ENCODE measurements around the gene A2M. TPM values are rescaled to one million over a fixed set of nuclear protein-coding genes. Genes with fewer than 3 reads are reported as not detected.

A2M gene
- total RNA-seq, 1 donor, result not detected

GRCh38 chr12:9075138-9075535 lies 40.6 kb downstream of the A2M start:
- H3K27me3 ChIP-seq (ENCODE audit: insufficient read depth, low read length), result no peaks in the 10 kb centered on the region
- no peaks in the 10 kb centered on the region for H3K9me3 ChIP-seq (ENCODE audit: low read depth, low read length)
- H3K4me1 ChIP-seq (ENCODE audit: insufficient read depth, low read length), result no peaks in the 10 kb centered on the region
- no peak overlapping the region for H3K4me3 ChIP-seq (ENCODE audit: low read length)

DNA sequence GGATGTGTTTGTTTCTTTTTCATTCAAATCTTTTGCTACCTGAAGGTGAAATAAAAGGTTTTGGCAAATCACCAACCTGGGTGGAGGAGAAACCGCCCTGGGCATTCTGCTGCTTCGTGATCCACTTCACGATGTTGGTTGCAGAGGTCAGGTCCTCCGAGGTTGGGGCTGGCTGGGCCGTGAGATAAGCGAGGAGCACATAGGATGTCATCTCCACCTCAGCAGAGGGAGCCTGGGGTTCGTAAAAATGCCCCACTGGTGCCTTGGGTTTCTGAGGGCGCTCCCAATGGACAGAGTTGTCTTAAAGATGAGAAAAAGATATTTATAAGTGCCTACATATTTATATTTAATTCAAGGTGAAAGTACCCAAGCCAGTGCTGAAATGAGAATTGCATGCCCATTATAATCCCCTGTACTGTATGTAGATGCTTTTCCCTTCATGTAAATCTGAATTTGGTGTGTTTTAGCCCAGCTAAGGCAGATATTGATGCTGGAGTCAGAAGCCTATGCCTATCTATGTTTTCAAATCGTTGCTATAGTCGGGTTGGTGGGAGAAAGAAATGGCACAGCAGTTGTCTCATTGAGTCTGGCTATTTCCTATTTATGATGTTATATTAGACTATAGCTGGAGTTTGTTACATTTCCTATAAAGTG lies 41.1 kb downstream of the A2M start:
- no peak overlapping the region for H3K4me3 ChIP-seq (ENCODE audit: low read length)
- no peaks in the 10 kb centered on the region for H3K4me1 ChIP-seq (ENCODE audit: insufficient read depth, low read length)
- no peaks in the 10 kb centered on the region for H3K27me3 ChIP-seq (ENCODE audit: insufficient read depth, low read length)
- no peaks in the 10 kb centered on the region for H3K9me3 ChIP-seq (ENCODE audit: low read depth, low read length)

DNA sequence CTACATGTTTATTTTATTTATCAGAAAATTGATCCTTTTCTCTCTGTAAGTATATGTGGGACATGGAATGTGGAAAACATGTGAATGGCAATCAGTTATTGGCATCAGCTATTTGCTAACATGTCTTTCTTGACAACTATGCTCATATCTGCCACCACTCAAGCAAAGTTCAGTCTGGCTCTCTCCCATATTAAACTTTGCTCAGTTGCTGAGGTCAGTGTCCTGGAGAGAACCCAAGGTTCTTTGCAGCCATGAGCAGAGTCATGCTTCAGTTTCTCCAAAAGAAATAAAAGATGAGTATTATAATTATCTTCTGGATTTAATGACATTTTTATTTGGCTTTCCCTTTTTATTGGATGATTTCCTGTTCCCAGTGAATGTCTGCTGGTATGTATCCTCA lies 42.6 kb downstream of the A2M start:
- no peaks in the 10 kb centered on the region for H3K27me3 ChIP-seq (ENCODE audit: insufficient read depth, low read length)
- H3K9me3 ChIP-seq (ENCODE audit: low read depth, low read length), result no peaks in the 10 kb centered on the region
- no peaks in the 10 kb centered on the region for H3K4me1 ChIP-seq (ENCODE audit: insufficient read depth, low read length)
- H3K4me3 ChIP-seq (ENCODE audit: low read length), result no peak overlapping the region

DNA sequence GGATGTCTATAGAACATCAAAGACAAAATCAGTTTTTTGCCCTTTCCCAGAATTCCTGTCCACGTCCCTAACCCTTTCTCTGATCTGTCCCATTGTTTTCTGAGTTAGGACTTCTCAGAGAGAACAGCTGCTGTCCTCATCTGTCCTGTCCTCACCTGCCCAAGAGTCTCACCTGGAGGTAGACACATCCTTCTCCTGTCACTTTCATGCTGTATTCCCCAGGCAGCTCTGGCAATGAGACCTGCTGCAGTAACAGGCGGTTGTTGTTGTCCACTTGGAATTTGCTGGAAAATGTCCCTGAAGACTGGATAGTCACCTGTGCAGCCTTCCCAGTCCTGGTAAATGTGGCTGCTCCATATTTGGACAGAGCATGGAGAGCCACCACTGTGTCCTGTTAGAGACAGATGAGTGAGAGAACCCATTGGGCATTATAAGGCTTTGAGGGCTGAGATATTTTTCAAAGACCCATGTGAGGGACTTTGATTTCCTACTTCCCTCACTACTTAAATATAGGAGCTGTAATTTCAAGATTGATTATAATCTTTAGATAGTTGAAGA lies 43.2 kb downstream of the A2M start:
- Histone ChIP-seq H3K4me3 (ENCODE audit: low read length) (no peak overlapping the region), H3K27me3 (ENCODE audit: insufficient read depth, low read length) (no peaks in the 10 kb centered on the region), H3K9me3 (ENCODE audit: low read depth, low read length) (no peaks in the 10 kb centered on the region), H3K4me1 (ENCODE audit: insufficient read depth, low read length) (no peaks in the 10 kb centered on the region)

- no peaks in the 10 kb centered on the region for H3K27me3 ChIP-seq (ENCODE audit: insufficient read depth, low read length)
- H3K4me3 ChIP-seq (ENCODE audit: low read length), result no peak overlapping the region
- H3K4me1 ChIP-seq (ENCODE audit: insufficient read depth, low read length), result no peaks in the 10 kb centered on the region
- no peaks in the 10 kb centered on the region for H3K9me3 ChIP-seq (ENCODE audit: low read depth, low read length)
Observed at GRCh38 chr12:9071969-9072368, 43.8 kb downstream of the A2M start.

DNA sequence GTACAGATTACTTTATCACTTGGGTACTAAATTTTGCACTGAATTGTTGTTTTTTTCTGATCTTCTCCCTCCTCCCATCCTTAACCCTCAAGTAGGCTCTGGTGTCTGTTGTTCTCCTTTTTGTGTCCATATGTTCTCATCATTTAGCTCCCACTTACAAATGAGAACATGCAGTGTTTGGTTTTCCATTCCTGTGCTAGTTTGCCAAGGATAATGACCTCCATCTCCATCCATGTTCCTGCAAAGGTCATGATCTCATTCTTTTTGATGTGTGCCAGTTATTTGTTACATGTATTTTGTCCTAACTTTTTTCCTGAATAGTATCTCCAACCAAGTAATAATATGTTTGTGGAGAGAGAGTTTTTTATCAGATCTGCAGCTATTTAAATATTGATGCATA lies 44.2 kb downstream of the A2M start:
- H3K9me3 ChIP-seq (ENCODE audit: low read depth, low read length), result no peaks in the 10 kb centered on the region
- H3K27me3 ChIP-seq (ENCODE audit: insufficient read depth, low read length), result no peaks in the 10 kb centered on the region
- H3K4me3 ChIP-seq (ENCODE audit: low read length), result no peak overlapping the region
- no peaks in the 10 kb centered on the region for H3K4me1 ChIP-seq (ENCODE audit: insufficient read depth, low read length)

DNA sequence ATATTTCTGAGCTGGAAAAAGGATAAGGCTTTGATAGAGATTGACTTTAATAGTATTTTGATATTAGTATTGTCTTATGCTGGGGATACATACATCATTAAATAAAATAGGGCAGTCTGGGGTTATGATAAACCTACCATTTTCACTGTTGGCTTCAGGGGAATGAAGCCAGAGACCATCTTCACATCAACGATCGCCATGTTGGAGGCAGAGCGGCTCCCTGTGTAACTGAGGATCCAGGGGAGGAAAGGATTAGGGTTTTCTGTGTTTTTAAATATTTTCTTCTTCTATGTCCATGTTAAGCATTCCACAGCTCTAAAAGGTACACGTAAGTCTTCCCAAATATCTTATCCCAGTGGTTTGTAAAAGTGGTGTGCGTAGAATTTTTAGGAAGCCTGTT lies 45.4 kb downstream of the A2M start:
- Histone ChIP-seq H3K27me3 (ENCODE audit: insufficient read depth, low read length) (no peaks in the 10 kb centered on the region), H3K9me3 (ENCODE audit: low read depth, low read length) (no peaks in the 10 kb centered on the region), H3K4me1 (ENCODE audit: insufficient read depth, low read length) (no peaks in the 10 kb centered on the region), H3K4me3 (ENCODE audit: low read length) (no peak overlapping the region)

GRCh38 chr12:9068600-9068999 lies 47.1 kb downstream of the A2M start:
- no peaks in the 10 kb centered on the region for H3K9me3 ChIP-seq (ENCODE audit: low read depth, low read length)
- H3K4me1 ChIP-seq (ENCODE audit: insufficient read depth, low read length), result peaks cover 4% of the 10 kb centered on the region
- H3K27me3 ChIP-seq (ENCODE audit: insufficient read depth, low read length), result no peaks in the 10 kb centered on the region
- no peak overlapping the region for H3K4me3 ChIP-seq (ENCODE audit: low read length)

DNA sequence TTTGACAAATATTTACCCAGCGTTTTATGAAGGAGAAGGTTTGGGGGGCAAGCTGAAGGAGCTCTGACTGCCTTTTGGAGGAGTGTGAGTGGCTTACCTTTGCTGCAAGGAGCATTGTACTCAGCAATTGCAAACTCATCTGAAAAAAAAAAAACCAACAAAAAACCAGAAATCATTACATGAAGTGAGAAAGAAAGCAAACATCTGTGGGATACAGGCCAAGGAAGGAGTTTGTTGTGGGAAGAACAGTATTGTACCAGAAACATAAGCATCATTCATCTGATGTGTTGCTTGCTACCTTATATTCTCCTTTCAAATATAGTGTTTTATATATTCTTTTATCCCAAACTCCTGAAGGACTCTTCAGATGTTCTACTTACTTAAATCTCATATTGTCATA lies 47.6 kb downstream of the A2M start:
- H3K27me3 ChIP-seq (ENCODE audit: insufficient read depth, low read length), result no peaks in the 10 kb centered on the region
- peaks cover 4% of the 10 kb centered on the region for H3K4me1 ChIP-seq (ENCODE audit: insufficient read depth, low read length)
- H3K9me3 ChIP-seq (ENCODE audit: low read depth, low read length), result no peaks in the 10 kb centered on the region
- no peak overlapping the region for H3K4me3 ChIP-seq (ENCODE audit: low read length)

- Histone ChIP-seq H3K9me3 (ENCODE audit: low read depth, low read length) (no peaks in the 10 kb centered on the region), H3K4me1 (ENCODE audit: insufficient read depth, low read length) (peaks cover 4% of the 10 kb centered on the region), H3K4me3 (ENCODE audit: low read length) (no peak overlapping the region), H3K27me3 (ENCODE audit: insufficient read depth, low read length) (peaks cover 3% of the 10 kb centered on the region)
Observed at GRCh38 chr12:9066755-9067423, 48.8 kb downstream of the A2M start.

GRCh38 chr12:9066183-9066623 lies 49.5 kb downstream of the A2M start:
- H3K27me3 ChIP-seq (ENCODE audit: insufficient read depth, low read length), result peaks cover 3% of the 10 kb centered on the region
- no peak overlapping the region for H3K4me3 ChIP-seq (ENCODE audit: low read length)
- H3K9me3 ChIP-seq (ENCODE audit: low read depth, low read length), result no peaks in the 10 kb centered on the region
- peaks cover 4% of the 10 kb centered on the region for H3K4me1 ChIP-seq (ENCODE audit: insufficient read depth, low read length)

DNA sequence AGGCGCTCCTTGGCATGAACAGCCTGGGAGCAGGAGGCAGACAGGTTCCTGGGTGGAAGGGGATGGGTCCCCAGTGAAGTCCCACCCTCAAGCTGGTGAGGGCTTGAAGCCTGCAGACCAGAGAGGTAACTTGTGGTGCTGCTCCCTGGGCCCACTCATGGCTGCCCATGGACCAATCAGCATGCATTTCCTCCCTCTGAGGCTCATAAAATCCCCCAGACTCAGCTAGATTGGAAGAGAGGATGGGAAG lies 50.2 kb downstream of the A2M start:
- Histone ChIP-seq H3K27me3 (ENCODE audit: insufficient read depth, low read length) (peaks cover 3% of the 10 kb centered on the region), H3K4me3 (ENCODE audit: low read length) (no peak overlapping the region), H3K9me3 (ENCODE audit: low read depth, low read length) (no peaks in the 10 kb centered on the region), H3K4me1 (ENCODE audit: insufficient read depth, low read length) (peaks cover 4% of the 10 kb centered on the region)

DNA sequence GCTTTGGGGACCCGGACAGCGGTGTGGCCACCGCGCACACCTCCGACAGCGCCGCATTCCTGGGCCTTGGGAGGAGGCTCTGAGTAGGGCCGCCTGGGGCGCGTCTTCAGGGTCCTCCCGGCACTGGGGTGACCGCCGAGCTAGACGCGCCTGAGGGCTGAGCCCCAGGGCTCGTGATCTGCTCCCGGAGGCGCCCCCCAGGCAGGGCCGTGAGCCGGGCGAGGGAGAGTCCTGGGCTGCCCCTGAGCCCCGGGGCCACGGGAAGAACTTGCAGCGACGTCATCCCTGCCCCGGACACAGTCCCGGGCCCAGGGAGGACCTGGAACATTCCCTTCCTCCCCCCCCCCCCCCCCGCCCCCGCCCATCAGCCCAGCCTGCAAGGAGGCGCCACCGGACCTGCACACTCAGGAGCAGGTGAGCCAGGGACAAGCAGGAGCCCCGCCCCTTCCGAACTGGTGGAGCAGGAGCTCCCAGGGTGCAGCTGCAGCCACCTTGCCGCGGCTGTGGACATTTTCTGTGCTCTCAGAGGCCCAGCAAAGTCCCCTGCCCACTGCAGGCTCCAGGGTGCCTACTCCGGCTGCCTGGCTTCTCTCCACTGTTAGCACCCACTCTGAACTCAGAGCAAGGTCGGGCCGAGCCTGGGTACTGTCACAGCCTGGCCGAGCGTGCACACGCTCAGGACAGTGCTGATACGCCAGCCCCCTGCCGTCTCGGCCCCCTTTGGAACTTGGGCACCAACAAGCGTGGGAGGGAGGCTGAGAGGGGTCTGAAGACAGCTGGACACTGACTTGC lies 50.7 kb downstream of the A2M start:
- H3K4me1 ChIP-seq (ENCODE audit: insufficient read depth, low read length), result peaks cover 4% of the 10 kb centered on the region
- peaks cover 3% of the 10 kb centered on the region for H3K27me3 ChIP-seq (ENCODE audit: insufficient read depth, low read length)
- H3K4me3 ChIP-seq (ENCODE audit: low read length), result peak overlapping the region; percentile 43
- H3K9me3 ChIP-seq (ENCODE audit: low read depth, low read length), result no peaks in the 10 kb centered on the region

GRCh38 chr12:9064201-9064814 lies 51.4 kb downstream of the A2M start:
- Histone ChIP-seq H3K27me3 (ENCODE audit: insufficient read depth, low read length) (peaks cover 3% of the 10 kb centered on the region), H3K4me3 (ENCODE audit: low read length) (peak overlapping the region; percentile 43), H3K9me3 (ENCODE audit: low read depth, low read length) (no peaks in the 10 kb centered on the region), H3K4me1 (ENCODE audit: insufficient read depth, low read length) (peaks cover 4% of the 10 kb centered on the region)

- Histone ChIP-seq H3K9me3 (ENCODE audit: low read depth, low read length) (no peaks in the 10 kb centered on the region), H3K27me3 (ENCODE audit: insufficient read depth, low read length) (no peaks in the 10 kb centered on the region), H3K4me1 (ENCODE audit: insufficient read depth, low read length) (peaks cover 6% of the 10 kb centered on the region), H3K4me3 (ENCODE audit: low read length) (no peak overlapping the region)
Observed at GRCh38 chr12:9052610-9053009, 63.1 kb downstream of the A2M start.
